ENCODE measurements around the gene PSMB10.
"Not testable (repeated sequence)": the region's sequence is repeated elsewhere in the genome, so short reads cannot be mapped to it uniquely, and the experiment has no call there.

PSMB10 gene

GRCh38 chr16:67927131-67927941 is 9.3 kb downstream of the PSMB10 start:
- FAIRE-seq, result no peak
- DNase-seq (ENCODE audit: low spot score), result no peak

DNA sequence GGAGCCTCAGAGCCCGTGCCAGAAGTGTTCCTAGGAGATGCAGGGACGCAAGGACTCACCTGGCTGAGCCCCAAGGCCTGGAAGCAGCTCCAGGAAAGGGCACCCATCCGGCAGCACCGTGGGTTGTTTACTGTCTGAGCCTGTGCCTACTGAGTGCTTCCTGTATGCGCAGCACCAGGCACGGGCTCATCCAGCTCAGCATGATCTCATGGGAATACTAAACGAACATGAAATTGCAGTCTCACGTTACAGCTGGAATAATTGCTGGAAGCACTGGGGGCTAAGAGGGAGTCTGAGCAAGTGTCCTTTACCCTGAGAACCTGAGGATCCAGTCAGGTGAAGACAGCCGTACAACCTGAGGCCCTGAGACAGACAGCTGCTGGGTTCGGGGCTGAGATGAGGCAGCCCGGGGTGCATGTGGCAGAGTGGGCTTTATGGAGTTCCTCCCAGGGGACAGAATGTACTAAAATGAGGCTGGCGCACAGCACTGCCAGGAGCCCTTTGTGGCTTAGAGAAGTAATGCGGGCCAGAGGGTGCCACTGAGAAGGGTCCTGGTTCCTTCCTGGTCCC is 10.4 kb downstream of the PSMB10 start:
- DNase-seq (ENCODE audit: low spot score), result no peak
- no peak for FAIRE-seq

- no peak for FAIRE-seq
- no peak for DNase-seq (ENCODE audit: low spot score)
Measured at GRCh38 chr16:67924140-67924906, 12.3 kb downstream of the PSMB10 start.

DNA sequence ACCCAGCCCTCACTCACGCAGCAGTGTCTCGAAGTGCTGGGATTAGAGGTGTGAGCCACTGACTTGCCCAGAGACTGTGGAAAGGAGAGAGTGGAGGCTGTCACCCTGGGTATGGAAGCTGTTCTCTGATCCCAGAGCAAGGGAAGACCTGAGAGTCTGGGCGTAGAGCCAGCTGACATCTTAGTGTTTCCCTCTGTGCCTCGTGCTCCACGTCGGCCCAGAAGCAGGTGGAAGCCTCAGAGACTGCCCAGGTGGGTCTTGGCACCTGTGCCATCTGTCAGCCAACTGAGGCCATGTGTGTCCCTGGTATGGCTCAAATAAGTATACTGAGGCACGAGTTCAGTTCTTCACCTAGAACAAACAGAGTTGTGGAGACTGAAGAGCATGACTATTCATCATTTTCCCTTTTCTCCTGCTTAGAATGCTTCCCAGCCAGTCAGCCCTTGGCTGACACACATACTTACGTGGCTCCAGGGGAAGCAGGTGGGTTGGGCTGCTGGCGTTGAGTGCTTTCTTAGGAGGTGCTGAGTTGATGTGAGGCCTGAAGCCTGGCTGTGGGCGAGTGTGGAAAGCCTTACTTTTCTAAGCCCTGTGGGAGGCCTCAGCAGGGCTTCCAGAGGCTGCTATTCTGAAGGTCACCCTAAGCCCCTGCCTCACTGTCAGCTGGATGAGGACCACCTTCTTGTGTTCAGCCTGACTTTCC is 13.1 kb downstream of the PSMB10 start:
- no peak for DNase-seq (ENCODE audit: low spot score)
- no peak for FAIRE-seq

DNA sequence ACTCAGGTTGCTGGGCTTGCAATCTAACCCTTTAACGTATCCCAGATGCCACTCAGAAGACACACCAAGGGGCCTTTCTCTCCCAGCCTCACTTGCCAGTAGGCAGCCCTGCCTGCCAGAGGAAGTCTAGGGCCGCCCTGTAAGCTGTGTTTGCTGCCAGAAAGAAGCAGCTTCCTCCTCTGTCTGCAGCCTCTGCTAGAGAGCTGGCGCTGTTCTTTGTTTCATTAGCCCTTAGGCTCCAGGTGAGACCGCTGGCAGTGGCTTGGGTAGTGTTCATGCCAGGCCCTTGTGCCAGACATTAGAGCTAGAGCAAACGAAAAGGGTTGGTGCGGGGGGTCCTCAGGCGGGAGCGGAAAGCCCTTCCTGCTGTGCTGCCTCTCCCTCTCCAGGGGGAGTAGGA is 13.9 kb downstream of the PSMB10 start:
- no peak for DNase-seq (ENCODE audit: low spot score)
- FAIRE-seq, result no peak

DNA sequence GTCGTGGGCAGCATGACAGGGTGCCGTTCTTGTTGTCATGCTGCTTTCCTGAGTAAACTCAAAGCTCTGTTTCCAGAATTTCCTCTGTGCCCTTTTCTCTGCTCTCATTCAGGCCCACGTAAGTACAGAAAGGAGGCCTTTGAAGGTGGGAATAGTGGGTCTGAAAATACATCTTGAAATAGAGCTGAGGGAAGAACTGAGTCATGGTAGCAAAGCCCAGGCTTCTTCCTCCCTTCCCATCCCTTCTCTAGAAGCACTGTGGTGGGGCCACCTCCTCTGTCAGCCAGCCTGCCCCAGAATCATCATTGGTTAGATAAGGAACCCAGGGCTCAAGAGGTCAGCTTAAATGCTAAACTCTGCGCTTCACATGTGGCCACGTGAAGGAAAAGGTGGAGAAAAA is 14.4 kb downstream of the PSMB10 start:
- FAIRE-seq, result no peak
- DNase-seq (ENCODE audit: low spot score), result no peak

DNA sequence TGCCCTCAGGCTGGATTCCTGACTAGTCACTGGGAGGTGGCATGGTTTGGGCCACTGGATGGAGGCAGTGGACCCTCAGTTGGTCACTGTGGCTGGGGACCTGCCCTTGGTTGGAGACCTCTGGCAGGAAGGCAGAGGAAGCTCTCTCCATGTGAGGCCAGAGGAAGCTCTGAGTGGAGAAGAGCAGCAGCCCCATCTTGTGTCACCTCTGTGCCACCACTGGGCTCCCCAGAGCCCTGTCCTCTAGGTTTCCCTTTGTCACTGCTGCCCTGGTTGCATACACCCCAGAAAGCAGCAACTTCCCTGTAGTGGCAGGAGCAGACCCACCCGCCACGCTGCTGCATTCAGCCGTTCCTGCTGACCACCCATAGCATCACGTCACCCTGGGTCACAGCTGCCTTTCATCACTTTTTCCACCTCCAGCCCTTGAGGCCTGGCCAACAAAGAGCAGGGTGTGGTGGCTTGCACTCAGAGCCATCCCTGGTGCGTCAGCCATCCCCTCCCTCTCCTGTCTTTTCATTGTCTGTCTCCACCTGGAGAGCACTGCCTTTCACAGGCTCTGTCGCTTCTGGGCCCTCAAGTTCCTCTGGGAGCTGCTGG is 16.9 kb downstream of the PSMB10 start:
- DNase-seq (ENCODE audit: low spot score), result no peak
- FAIRE-seq, result no peak

DNA sequence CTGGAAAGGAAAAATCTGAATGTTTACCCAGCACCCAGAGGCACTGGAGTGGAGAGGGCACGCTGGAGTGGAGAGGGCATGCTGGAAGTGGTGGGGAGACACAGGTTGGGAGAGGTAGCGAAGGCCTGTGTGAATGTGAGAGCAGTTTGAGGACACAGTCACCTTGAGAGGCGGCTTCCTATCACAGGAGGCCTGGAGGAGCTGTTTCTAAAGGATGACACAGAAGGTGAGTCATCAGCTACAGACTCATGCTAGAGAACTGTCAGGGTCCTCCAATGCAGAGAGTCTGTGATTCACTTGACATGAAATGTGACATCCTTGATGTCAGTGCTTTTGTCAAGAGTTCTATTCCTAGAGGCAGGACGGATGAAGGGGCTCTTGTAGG is 18.8 kb downstream of the PSMB10 start:
- DNase-seq (ENCODE audit: low spot score) (peak; percentile 82), FAIRE-seq (peak; percentile 76)

DNA sequence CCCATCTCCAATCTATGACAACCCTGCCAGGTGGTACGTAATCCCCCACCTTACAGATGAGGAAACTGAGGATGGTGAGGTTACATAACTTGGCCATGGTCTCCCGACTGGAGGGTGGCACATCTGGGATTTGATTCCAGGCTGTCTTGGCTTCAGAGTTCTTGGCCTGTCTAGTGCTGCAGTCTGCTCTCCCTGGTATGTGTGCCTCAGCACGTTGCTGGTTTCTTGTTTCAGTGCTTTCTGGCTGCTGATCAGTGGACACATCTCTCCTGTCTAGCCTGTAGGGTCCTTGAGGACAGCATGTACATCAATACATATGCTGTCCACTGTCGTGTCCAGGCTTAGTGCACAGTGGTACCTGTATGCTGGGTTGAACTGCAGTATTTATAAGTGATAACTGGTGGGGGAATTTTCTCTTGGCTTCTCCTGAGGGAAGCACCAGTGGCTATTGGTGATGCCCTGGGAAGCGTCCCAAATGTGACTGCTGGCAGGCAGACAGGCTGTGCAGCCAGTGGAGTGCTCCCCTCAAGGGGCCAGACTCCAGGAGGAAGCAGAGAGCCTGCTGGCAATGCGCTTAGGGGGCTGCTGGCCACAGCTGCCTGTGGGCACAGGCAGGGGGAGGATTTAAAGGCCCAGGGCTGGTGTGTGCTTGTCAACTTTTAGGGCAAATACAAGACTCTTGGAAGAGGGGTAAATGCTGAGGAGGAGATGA is 19.4 kb downstream of the PSMB10 start:
- FAIRE-seq (no peak), DNase-seq (ENCODE audit: low spot score) (no peak)

DNA sequence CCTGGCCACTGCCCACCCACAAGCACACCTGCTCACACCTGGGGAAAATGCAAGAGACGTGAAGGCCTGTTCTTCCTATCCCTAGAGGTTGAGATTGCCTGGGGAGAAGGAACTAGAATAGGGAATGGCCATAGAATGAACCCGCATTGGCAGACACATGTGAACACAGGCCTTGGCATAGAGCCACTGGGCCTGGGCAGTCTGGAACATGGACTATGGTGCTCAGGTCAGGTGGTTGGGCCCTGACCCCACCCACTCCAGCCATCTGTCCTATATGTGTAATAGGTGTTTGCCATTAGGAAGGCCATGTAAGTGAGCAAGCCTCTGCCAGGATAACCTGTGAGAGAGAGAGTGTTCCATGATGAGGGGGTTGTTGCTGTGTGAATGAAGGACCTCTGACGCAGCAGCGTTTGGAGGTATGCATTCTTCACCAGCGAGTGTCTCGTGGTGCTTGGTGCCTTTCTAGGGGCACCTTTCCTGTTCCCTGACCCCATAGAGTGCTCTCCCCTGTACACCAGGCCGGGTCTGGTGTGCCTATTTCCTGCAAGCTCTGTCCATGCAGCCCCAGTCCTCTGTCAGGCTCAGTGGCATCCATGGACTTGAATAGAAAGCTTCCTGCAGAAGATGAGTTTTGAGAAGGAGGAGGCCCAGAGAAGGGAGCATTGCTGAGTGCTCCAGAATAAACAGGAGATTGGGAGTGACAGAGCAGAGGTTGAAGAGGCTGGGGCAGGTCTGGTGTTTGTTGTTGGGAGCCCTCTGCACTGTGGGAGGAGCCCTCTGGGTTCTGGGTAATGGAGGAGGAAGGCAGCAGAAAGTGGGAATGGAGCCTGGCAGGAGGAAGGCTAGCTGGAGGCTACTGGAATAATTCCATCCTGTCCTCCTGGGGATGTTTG is 20.6 kb downstream of the PSMB10 start:
- no peak for DNase-seq (ENCODE audit: low spot score)
- FAIRE-seq, result no peak

GRCh38 chr16:67915496-67915769 is 21.2 kb downstream of the PSMB10 start:
- not testable (repeated sequence) for FAIRE-seq

DNA sequence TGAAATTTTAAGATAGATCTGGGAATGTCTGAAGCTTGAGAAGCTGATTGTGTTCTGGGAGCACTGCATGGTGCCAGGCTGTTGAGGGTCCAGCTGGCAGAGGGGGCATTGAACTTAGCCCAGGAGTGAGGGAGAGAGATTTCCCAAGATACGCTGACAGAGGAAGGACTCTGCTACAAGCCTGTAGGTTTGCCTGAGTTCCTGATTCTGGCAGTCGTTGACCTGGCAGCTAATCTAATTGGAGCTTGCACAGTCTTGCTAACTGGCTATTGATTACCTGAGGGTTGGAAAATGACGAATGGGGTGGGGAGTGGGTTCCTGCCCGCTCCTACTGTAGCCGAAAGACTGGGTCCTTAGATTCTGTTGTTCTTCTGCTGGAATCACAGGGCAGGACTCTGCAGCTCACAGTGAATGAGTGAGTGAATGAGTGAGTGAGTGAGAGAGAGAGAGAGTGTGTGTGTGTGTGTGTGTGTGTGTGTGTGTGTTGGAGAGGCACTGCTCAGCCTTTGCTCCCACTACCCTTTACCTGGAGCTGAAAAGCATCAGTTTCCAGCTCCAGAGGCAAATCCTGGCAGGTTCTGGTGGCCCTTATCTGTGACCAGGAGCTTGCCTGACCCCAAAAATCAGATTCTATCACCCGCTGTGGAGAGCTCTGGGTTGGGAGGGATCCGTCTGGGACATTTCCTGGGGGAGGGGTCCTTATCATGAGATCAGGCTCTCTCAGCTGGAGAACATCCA is 21.7 kb downstream of the PSMB10 start:
- FAIRE-seq (no peak), DNase-seq (ENCODE audit: low spot score) (no peak)

More at GRCh38 chr16:67915496-67915769, 21.2 kb downstream of the PSMB10 start:
- not testable (repeated sequence) for DNase-seq (ENCODE audit: low spot score)

GRCh38 chr16:67910158-67910557 is 26.5 kb downstream of the PSMB10 start:
- FAIRE-seq, result no peak
- DNase-seq (ENCODE audit: low spot score), result no peak

DNA sequence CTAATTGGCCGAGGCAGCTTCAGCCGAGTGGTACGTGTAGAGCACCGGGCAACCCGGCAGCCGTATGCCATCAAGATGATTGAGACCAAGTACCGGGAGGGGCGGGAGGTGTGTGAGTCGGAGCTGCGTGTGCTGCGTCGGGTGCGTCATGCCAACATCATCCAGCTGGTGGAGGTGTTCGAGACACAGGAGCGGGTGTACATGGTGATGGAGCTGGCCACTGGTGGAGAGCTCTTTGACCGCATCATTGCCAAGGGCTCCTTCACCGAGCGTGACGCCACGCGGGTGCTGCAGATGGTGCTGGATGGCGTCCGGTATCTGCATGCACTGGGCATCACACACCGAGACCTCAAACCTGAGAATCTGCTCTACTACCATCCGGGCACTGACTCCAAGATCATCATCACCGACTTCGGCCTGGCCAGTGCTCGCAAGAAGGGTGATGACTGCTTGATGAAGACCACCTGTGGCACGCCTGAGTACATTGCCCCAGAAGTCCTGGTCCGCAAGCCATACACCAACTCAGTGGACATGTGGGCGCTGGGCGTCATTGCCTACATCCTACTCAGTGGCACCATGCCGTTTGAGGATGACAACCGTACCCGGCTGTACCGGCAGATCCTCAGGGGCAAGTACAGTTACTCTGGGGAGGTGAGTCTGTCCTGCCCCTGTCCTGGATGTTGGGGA is 27.5 kb downstream of the PSMB10 start:
- FAIRE-seq (no peak), DNase-seq (ENCODE audit: low spot score) (no peak)

DNA sequence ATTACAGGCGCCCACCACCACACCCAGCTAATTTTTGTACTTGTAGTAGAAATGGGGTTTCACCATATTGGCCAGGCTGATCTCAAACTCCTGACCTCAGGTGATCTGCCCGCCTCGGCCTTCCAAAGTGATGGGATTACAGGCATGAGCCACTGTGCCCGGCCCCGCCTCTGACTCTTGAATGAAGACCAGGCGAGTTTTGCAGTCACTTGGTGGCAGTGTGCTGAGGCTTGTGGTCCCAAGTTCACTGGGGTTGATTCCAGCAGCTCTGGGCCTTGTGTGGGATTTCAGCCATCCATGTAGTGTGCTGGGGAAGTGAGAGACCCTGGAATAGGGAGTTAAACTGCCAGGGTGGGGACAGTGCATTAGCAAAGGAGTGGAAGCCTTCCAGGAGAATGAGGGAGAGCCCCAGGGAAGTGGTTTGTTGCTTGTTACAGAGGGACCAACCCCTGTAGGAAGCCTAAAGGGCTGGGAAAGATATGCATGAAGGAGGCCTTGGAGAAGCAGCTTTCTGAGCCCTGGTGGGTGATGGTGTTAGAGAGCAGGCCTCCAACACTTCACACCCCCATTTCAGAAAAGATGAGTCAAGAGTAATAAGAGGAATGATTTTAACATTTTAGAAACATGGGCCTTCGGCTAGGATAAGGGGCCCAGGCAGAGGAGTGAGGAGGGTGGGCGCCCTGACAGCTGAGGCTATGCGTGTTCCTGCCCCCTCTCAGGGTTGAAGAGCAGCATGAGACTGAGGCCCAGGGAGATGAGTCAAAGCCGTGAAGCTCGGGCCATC is 29.1 kb downstream of the PSMB10 start:
- DNase-seq (ENCODE audit: low spot score), result no peak
- FAIRE-seq, result no peak

DNA sequence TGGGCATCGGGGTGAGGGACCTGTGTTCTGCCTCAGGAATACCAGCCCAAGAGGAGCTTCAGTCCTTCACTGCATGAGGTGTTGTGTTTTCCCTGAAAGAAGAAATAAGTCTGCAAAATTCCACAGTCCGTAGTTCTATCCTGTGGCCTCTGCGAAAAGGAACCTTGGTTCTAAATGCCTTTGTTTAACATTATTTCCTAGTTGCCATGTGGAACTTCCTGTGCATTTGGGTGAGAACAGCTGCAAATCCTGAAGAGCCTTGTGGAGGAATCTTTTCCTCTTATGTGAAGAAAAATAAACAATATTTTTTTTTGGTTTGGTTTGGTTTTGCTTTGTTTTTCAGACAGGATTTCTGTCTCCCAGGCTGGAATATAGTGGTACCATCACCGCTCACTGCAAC is 33.8 kb downstream of the PSMB10 start:
- FAIRE-seq (no peak), DNase-seq (ENCODE audit: low spot score) (no peak)

DNA sequence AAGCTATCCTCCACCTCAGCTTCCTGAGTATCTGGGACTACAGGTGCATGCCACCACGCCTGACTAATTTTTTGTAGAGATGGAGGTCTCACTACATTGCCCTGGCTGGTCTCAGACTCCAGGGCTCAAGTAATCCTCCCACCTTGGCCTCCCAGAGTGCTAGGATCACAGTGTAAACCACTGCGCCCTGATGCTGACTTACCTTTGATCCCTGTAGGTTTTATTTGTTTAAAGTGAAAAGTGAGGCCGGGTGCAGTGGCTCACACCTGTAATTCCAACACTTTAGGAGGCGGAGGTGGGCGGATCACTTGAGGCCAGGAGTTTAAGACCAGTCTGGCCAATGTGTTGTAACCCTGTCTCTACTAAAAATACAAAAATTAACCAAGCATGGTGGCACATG is 34.9 kb downstream of the PSMB10 start:
- FAIRE-seq (no peak), DNase-seq (ENCODE audit: low spot score) (no peak)

DNA sequence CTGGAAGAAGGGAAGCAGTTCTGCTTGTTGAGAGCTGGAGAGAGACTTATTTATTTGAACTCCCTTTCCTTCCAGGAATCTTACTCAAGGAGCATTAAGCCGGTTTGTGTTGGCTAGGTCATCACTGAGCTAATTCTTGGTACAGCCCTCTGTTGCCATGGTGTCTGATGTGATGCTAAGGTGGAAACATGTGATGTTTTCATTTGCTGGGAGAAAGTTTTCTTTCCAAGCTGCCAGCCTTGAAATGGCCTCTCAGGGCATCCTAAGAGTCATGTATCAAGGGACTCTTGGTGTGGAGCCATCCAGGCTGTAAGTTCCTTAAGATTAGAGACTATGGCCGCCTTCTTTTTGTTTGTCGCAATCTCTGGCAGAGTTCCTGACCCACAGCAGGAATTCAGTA is 39.4 kb downstream of the PSMB10 start:
- FAIRE-seq (no peak), DNase-seq (ENCODE audit: low spot score) (no peak)
